Adrenal gland (tissue), 5 donors: Measurements from ENCODE around the gene GALR2.

ENCODE experiments used
- POLR2A ChIP-seq, 2 donors: fragments of 450-650 bp; IDR thresholded peaks; one replicate each; pipeline ENCODE4 v1.6.1; 2017; ENCODE audit warnings: antibody characterized with exemption in 2 of 2, mild to moderate bottlenecking in 2 of 2, moderate library complexity in 1 of 2
- TF ChIP-seq, protein P1 (sequence below), 6 experiments: fragments of 450-650 bp in 4 of 6; fragments of 200-600 bp in 2 of 6; sonication (generic) in 1 of 6; IDR thresholded peaks; 1 replicate in 5 of 6; 2 replicates in 1 of 6; pipeline versions ENCODE4 v1.5.1 to v1.8.0; 2016 to 2021; ENCODE audit warnings: antibody characterized with exemption in 6 of 6, mild to moderate bottlenecking in 2 of 6, moderate library complexity in 1 of 6
- donor health status: DM: no; HTN: no; CAD: no.

- TF ChIP-seq POLR2A (IDR thresholded peaks at IDR 0.05) = no peak
- TF ChIP-seq, protein P1, sequence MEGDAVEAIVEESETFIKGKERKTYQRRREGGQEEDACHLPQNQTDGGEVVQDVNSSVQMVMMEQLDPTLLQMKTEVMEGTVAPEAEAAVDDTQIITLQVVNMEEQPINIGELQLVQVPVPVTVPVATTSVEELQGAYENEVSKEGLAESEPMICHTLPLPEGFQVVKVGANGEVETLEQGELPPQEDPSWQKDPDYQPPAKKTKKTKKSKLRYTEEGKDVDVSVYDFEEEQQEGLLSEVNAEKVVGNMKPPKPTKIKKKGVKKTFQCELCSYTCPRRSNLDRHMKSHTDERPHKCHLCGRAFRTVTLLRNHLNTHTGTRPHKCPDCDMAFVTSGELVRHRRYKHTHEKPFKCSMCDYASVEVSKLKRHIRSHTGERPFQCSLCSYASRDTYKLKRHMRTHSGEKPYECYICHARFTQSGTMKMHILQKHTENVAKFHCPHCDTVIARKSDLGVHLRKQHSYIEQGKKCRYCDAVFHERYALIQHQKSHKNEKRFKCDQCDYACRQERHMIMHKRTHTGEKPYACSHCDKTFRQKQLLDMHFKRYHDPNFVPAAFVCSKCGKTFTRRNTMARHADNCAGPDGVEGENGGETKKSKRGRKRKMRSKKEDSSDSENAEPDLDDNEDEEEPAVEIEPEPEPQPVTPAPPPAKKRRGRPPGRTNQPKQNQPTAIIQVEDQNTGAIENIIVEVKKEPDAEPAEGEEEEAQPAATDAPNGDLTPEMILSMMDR (IDR thresholded peaks at IDR 0.05) = no peak
These were observed 49.3 kb upstream of the GALR2 start for GRCh38 chr17:76025294-76025693.
